ENCODE measurements around the gene TMEM242.
A peak's percentile ranks its signal among the peaks of the same experiment; 100 is the strongest.

Gene TMEM242

GRCh38 chr6:157273756-157274470, 49.4 kb downstream of the TMEM242 start:
- no peaks in the 10 kb centered on the region for H3K36me3 ChIP-seq (ENCODE audit: insufficient read depth, low read length)
- peaks cover 11% of the 10 kb centered on the region for H3K4me1 ChIP-seq (ENCODE audit: insufficient read depth, low read length, poor library complexity, severe bottlenecking)
- H3K4me3 ChIP-seq (ENCODE audit: low read length, poor library complexity, severe bottlenecking), result peak overlapping the region; percentile 76
- H4K20me1 ChIP-seq (ENCODE audit: insufficient read depth, low read length, poor library complexity, severe bottlenecking), result no peaks in the 10 kb centered on the region
- TF ChIP-seq CTCF (conservative IDR thresholded peaks at IDR 0.05; ENCODE audit: low read length) (no peak), EZH2phosphoT487 (IDR thresholded peaks at IDR 0.05; ENCODE audit: borderline replicate concordance) (no peak)
- no peaks in the 10 kb centered on the region for H3K9me2 ChIP-seq (replicated peaks; ENCODE audit: low read depth, low read length)
- peak overlapping the region; percentile 66 for H3K4me2 ChIP-seq (ENCODE audit: low read depth, low read length, poor library complexity, severe bottlenecking)
- H3F3A ChIP-seq (ENCODE audit: low read depth), result no peaks in the 10 kb centered on the region
- peak overlapping the region; percentile 81 for H3K9ac ChIP-seq (ENCODE audit: low read depth, low read length, poor library complexity, severe bottlenecking)
- H3K79me2 ChIP-seq (ENCODE audit: insufficient read depth, low read length), result no peaks in the 10 kb centered on the region
- H3K27me3 ChIP-seq (ENCODE audit: insufficient read depth, low read length, poor library complexity, severe bottlenecking), result no peaks in the 10 kb centered on the region
- peak overlapping the region; percentile 95 for H2AFZ ChIP-seq (ENCODE audit: low read length)
- no peaks in the 10 kb centered on the region for H3K9me3 ChIP-seq (ENCODE audit: insufficient read depth, low read depth, low read length)

GRCh38 chr6:157272866-157273755, 50.2 kb downstream of the TMEM242 start:
- Histone ChIP-seq H3K4me3 (ENCODE audit: low read length, poor library complexity, severe bottlenecking) (peak overlapping the region; percentile 76), H3F3A (ENCODE audit: low read depth) (no peaks in the 10 kb centered on the region), H3K36me3 (ENCODE audit: insufficient read depth, low read length) (no peaks in the 10 kb centered on the region), H3K4me1 (ENCODE audit: insufficient read depth, low read length, poor library complexity, severe bottlenecking) (peaks cover 11% of the 10 kb centered on the region), H3K27me3 (ENCODE audit: insufficient read depth, low read length, poor library complexity, severe bottlenecking) (no peaks in the 10 kb centered on the region), H2AFZ (ENCODE audit: low read length) (peak overlapping the region; percentile 95), H3K9me3 (ENCODE audit: insufficient read depth, low read depth, low read length) (no peaks in the 10 kb centered on the region), H3K9me2 (replicated peaks; ENCODE audit: low read depth, low read length) (no peaks in the 10 kb centered on the region), H3K79me2 (ENCODE audit: insufficient read depth, low read length) (no peaks in the 10 kb centered on the region), H3K4me2 (ENCODE audit: low read depth, low read length, poor library complexity, severe bottlenecking) (peak overlapping the region; percentile 66), H3K9ac (ENCODE audit: low read depth, low read length, poor library complexity, severe bottlenecking) (no peak overlapping the region), H4K20me1 (ENCODE audit: insufficient read depth, low read length, poor library complexity, severe bottlenecking) (no peaks in the 10 kb centered on the region)
- TF ChIP-seq EZH2phosphoT487 (IDR thresholded peaks at IDR 0.05; ENCODE audit: borderline replicate concordance), result no peak
- peak; percentile 20 for TF ChIP-seq CTCF (conservative IDR thresholded peaks at IDR 0.05; ENCODE audit: low read length)

- no peak for TF ChIP-seq CTCF (conservative IDR thresholded peaks at IDR 0.05; ENCODE audit: low read length)
- no peak for TF ChIP-seq EZH2phosphoT487 (IDR thresholded peaks at IDR 0.05; ENCODE audit: borderline replicate concordance)
- Histone ChIP-seq H4K20me1 (ENCODE audit: insufficient read depth, low read length, poor library complexity, severe bottlenecking) (no peaks in the 10 kb centered on the region), H3K9me3 (ENCODE audit: insufficient read depth, low read depth, low read length) (no peaks in the 10 kb centered on the region), H3K9ac (ENCODE audit: low read depth, low read length, poor library complexity, severe bottlenecking) (no peak overlapping the region), H3K4me1 (ENCODE audit: insufficient read depth, low read length, poor library complexity, severe bottlenecking) (peaks cover 11% of the 10 kb centered on the region), H3K79me2 (ENCODE audit: insufficient read depth, low read length) (no peaks in the 10 kb centered on the region), H3K4me3 (ENCODE audit: low read length, poor library complexity, severe bottlenecking) (no peak overlapping the region), H3K36me3 (ENCODE audit: insufficient read depth, low read length) (no peaks in the 10 kb centered on the region), H3K4me2 (ENCODE audit: low read depth, low read length, poor library complexity, severe bottlenecking) (no peak overlapping the region), H3K27me3 (ENCODE audit: insufficient read depth, low read length, poor library complexity, severe bottlenecking) (no peaks in the 10 kb centered on the region), H3F3A (ENCODE audit: low read depth) (no peaks in the 10 kb centered on the region), H3K9me2 (replicated peaks; ENCODE audit: low read depth, low read length) (no peaks in the 10 kb centered on the region), H2AFZ (ENCODE audit: low read length) (no peak overlapping the region)
Measured at GRCh38 chr6:157272372-157272771, 50.9 kb downstream of the TMEM242 start.

All from Loucy (cell line).